Osteoblast (primary cell): Measurements from ENCODE around the gene POPDC3. TPM values are rescaled to one million over a fixed set of nuclear protein-coding genes. Genes with fewer than 3 reads are reported as not detected.

ENCODE experiments used
- DNase-seq: peaks from one replicate; pipeline ENCODE4 v3.0.0; 2011; ENCODE audit warnings: low spot score, mixed read lengths; ENCODE audit not compliant: insufficient read length; ENCODE audit errors: missing footprints
- H2AFZ ChIP-seq: 2 replicates; pipeline ENCODE4 v1.6.0; 2011; ENCODE audit warnings: mild to moderate bottlenecking, low read length
- H3K27ac ChIP-seq: 2 replicates; pipeline ENCODE4 v1.5.1; 2011; ENCODE audit warnings: mild to moderate bottlenecking, low read depth, low read length, moderate library complexity
- H3K27me3 ChIP-seq: 2 replicates; pipeline ENCODE4 v1.6.0; 2012; ENCODE audit warnings: mild to moderate bottlenecking, control low read depth, inconsistent platforms, low read length, moderate library complexity; ENCODE audit not compliant: insufficient read depth
- H3K36me3 ChIP-seq: 2 replicates; pipeline ENCODE4 v1.5.1; 2011; ENCODE audit warnings: mild to moderate bottlenecking, low read length, control low read depth, moderate library complexity; ENCODE audit not compliant: insufficient read depth
- H3K4me1 ChIP-seq: 2 replicates; pipeline ENCODE4 v1.5.1; 2011; ENCODE audit warnings: mild to moderate bottlenecking, low read length, control low read depth, moderate library complexity; ENCODE audit not compliant: insufficient read depth
- H3K4me2 ChIP-seq: 2 replicates; pipeline ENCODE4 v1.6.0; 2011; ENCODE audit warnings: mild to moderate bottlenecking, low read length; ENCODE audit not compliant: insufficient read depth
- H3K4me3 ChIP-seq: fragments of 200-600 bp; sonication (generic); 3 replicates; pipeline ENCODE4 v1.5.1; 2012; ENCODE audit warnings: mild to moderate bottlenecking, low read length, inconsistent platforms; ENCODE audit not compliant: insufficient read depth
- H3K79me2 ChIP-seq: 2 replicates; pipeline ENCODE4 v1.6.0; 2012; ENCODE audit warnings: mild to moderate bottlenecking, low read length, control low read depth, inconsistent platforms; ENCODE audit not compliant: insufficient read depth
- H3K9me3 ChIP-seq: 2 replicates; pipeline ENCODE4 v1.5.1; 2011; ENCODE audit warnings: low read depth, low read length, control low read depth
- H4K20me1 ChIP-seq: 2 replicates; pipeline ENCODE4 v1.6.0; 2012; ENCODE audit warnings: mild to moderate bottlenecking, low read length, control low read depth; ENCODE audit not compliant: insufficient read depth
- CTCF ChIP-seq: IDR thresholded peaks from 2 replicates; pipeline ENCODE4 v1.5.1; 2011; ENCODE audit warnings: mild to moderate bottlenecking, low read depth, low read length, moderate library complexity; ENCODE audit errors: extremely low read depth
- total RNA-seq: library from RNA; depleted of rRNA; stranded (reverse); fragments of >200 nt; gene quantifications from 2 replicates; pipeline ENCODE4 v1.2.3, GENCODE V29; 2012

POPDC3 gene
- total RNA-seq, 1 donor, result 32.6 TPM

GRCh38 chr6:105202486-105202885 lies 22.7 kb upstream of the POPDC3 start:
- no peak for DNase-seq
- peaks cover 11% of the 10 kb centered on the region for H3K4me1 ChIP-seq
- H3K27ac ChIP-seq, result no peak overlapping the region
- no peak overlapping the region for H3K4me3 ChIP-seq
- H3K79me2 ChIP-seq, result no peaks in the 10 kb centered on the region
- no peak overlapping the region for H3K4me2 ChIP-seq
- no peaks in the 10 kb centered on the region for H3K9me3 ChIP-seq
- no peaks in the 10 kb centered on the region for H3K27me3 ChIP-seq
- TF ChIP-seq CTCF, result no peak
- no peak overlapping the region for H2AFZ ChIP-seq
- no peaks in the 10 kb centered on the region for H3K36me3 ChIP-seq
- H4K20me1 ChIP-seq, result no peaks in the 10 kb centered on the region

GRCh38 chr6:105200133-105200730 lies 20.4 kb upstream of the POPDC3 start:
- TF ChIP-seq CTCF, result no peak
- Histone ChIP-seq H3K4me2 (peak overlapping the region; percentile 13), H3K4me1 (peaks cover 11% of the 10 kb centered on the region), H3K27me3 (no peaks in the 10 kb centered on the region), H3K79me2 (no peaks in the 10 kb centered on the region), H3K36me3 (no peaks in the 10 kb centered on the region), H3K27ac (no peak overlapping the region), H2AFZ (no peak overlapping the region), H3K4me3 (no peak overlapping the region), H3K9me3 (no peaks in the 10 kb centered on the region), H4K20me1 (no peaks in the 10 kb centered on the region)
- no peak for DNase-seq

GRCh38 chr6:105199711-105200110 lies 19.9 kb upstream of the POPDC3 start:
- Histone ChIP-seq H3K4me2 (no peak overlapping the region), H3K36me3 (no peaks in the 10 kb centered on the region)

GRCh38 chr6:105196076-105196475 lies 16.3 kb upstream of the POPDC3 start:
- no peaks in the 10 kb centered on the region for H4K20me1 ChIP-seq
- no peaks in the 10 kb centered on the region for H3K9me3 ChIP-seq
- no peaks in the 10 kb centered on the region for H3K36me3 ChIP-seq
- H3K27ac ChIP-seq, result no peak overlapping the region
- H3K4me3 ChIP-seq, result no peak overlapping the region
- DNase-seq, result no peak
- no peaks in the 10 kb centered on the region for H3K79me2 ChIP-seq
- H3K27me3 ChIP-seq, result no peaks in the 10 kb centered on the region
- TF ChIP-seq CTCF, result no peak
- H3K4me2 ChIP-seq, result no peak overlapping the region
- no peak overlapping the region for H2AFZ ChIP-seq
- peaks cover 40% of the 10 kb centered on the region for H3K4me1 ChIP-seq

More at GRCh38 chr6:105199711-105200110, 19.9 kb upstream of the POPDC3 start:
- H3K79me2 ChIP-seq, result no peaks in the 10 kb centered on the region
- no peak overlapping the region for H3K4me3 ChIP-seq
- DNase-seq, result no peak
- no peaks in the 10 kb centered on the region for H3K27me3 ChIP-seq
- H4K20me1 ChIP-seq, result no peaks in the 10 kb centered on the region
- H2AFZ ChIP-seq, result no peak overlapping the region
- no peak overlapping the region for H3K27ac ChIP-seq
- H3K9me3 ChIP-seq, result no peaks in the 10 kb centered on the region
- peaks cover 11% of the 10 kb centered on the region for H3K4me1 ChIP-seq
- TF ChIP-seq CTCF, result no peak
